HFFc6 (cell line): ENCODE results near the gene NHEJ1. TPM values are rescaled to one million over a fixed set of nuclear protein-coding genes. Genes with fewer than 3 reads are reported as not detected.

ENCODE experiments used
- DNase-seq: peaks from one replicate; pipeline ENCODE4 v3.0.0-alpha.2; 2018
- H3K27ac Mint-ChIP-seq: 2 replicates; pipeline ENCODE4 v1.8.0; 2020; ENCODE audit warnings: mild to moderate bottlenecking, mixed read lengths
- H3K27me3 Mint-ChIP-seq: 2 replicates; pipeline ENCODE4 v1.8.0; 2021; ENCODE audit warnings: mild to moderate bottlenecking, moderate library complexity, mixed read lengths; ENCODE audit not compliant: insufficient read depth
- H3K36me3 Mint-ChIP-seq: 2 replicates; pipeline ENCODE4 v1.8.0; 2021; ENCODE audit warnings: low read depth, mixed read lengths
- H3K4me1 Mint-ChIP-seq: 2 replicates; pipeline ENCODE4 v1.8.0; 2020; ENCODE audit warnings: low read depth, mixed read lengths
- H3K4me3 Mint-ChIP-seq: 2 replicates; pipeline ENCODE4 v1.8.0; 2020; ENCODE audit warnings: mild to moderate bottlenecking, moderate library complexity, mixed read lengths
- H3K9me3 Mint-ChIP-seq: 2 replicates; pipeline ENCODE4 v1.8.0; 2020; ENCODE audit warnings: mild to moderate bottlenecking, mixed read lengths
- total RNA-seq, 6 experiments: library from RNA; stranded (reverse); fragmentation: NEBNext Ultra II Directional; extraction: Animal tissue kit (Norgen Biotek cat#: 25700); gene quantifications; 2 replicates in 1 of 6; 3 replicates in 5 of 6; pipeline ENCODE4 v1.2.3, GENCODE V29; 2021
- TF ChIP-seq, protein P1 (sequence below): fragments of 200-600 bp; sonication (generic); IDR thresholded peaks from 2 replicates; pipeline ENCODE4 v1.5.0; 2021; ENCODE audit warnings: antibody characterized with exemption, mild to moderate bottlenecking

The NHEJ1 gene
- total RNA-seq, 6 experiments from 2014 or later: 12.0 to 16.6 (median 14.1) TPM

GRCh38 chr2:219035942-219036341 lies 124.7 kb downstream of the NHEJ1 start:
- no peak overlapping the region for H3K4me3 Mint-ChIP-seq
- TF ChIP-seq, protein P1, sequence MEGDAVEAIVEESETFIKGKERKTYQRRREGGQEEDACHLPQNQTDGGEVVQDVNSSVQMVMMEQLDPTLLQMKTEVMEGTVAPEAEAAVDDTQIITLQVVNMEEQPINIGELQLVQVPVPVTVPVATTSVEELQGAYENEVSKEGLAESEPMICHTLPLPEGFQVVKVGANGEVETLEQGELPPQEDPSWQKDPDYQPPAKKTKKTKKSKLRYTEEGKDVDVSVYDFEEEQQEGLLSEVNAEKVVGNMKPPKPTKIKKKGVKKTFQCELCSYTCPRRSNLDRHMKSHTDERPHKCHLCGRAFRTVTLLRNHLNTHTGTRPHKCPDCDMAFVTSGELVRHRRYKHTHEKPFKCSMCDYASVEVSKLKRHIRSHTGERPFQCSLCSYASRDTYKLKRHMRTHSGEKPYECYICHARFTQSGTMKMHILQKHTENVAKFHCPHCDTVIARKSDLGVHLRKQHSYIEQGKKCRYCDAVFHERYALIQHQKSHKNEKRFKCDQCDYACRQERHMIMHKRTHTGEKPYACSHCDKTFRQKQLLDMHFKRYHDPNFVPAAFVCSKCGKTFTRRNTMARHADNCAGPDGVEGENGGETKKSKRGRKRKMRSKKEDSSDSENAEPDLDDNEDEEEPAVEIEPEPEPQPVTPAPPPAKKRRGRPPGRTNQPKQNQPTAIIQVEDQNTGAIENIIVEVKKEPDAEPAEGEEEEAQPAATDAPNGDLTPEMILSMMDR: no peak
- H3K36me3 Mint-ChIP-seq: no peaks in the 10 kb centered on the region
- H3K4me1 Mint-ChIP-seq: peaks cover 2% of the 10 kb centered on the region
- H3K27ac Mint-ChIP-seq: no peak overlapping the region
- peaks cover 41% of the 10 kb centered on the region for H3K27me3 Mint-ChIP-seq
- no peaks in the 10 kb centered on the region for H3K9me3 Mint-ChIP-seq
- no peak for DNase-seq

- H3K36me3 Mint-ChIP-seq: no peaks in the 10 kb centered on the region
- H3K4me3 Mint-ChIP-seq: no peak overlapping the region
- no peak for DNase-seq
- peaks cover 35% of the 10 kb centered on the region for H3K27me3 Mint-ChIP-seq
- no peak overlapping the region for H3K27ac Mint-ChIP-seq
- TF ChIP-seq, protein P1: no peak
- no peaks in the 10 kb centered on the region for H3K4me1 Mint-ChIP-seq
- no peaks in the 10 kb centered on the region for H3K9me3 Mint-ChIP-seq
These were observed 125.8 kb downstream of the NHEJ1 start for GRCh38 chr2:219034823-219035222.

GRCh38 chr2:219032051-219032745 lies 128.4 kb downstream of the NHEJ1 start:
- Mint-ChIP-seq H3K36me3 (no peaks in the 10 kb centered on the region), H3K4me1 (no peaks in the 10 kb centered on the region), H3K9me3 (no peaks in the 10 kb centered on the region), H3K27me3 (peaks cover 38% of the 10 kb centered on the region), H3K4me3 (no peak overlapping the region), H3K27ac (no peak overlapping the region)
- no peak for DNase-seq
- TF ChIP-seq, protein P1: no peak

- no peak overlapping the region for H3K27ac Mint-ChIP-seq
- H3K9me3 Mint-ChIP-seq: no peaks in the 10 kb centered on the region
- H3K4me1 Mint-ChIP-seq: no peaks in the 10 kb centered on the region
- no peak overlapping the region for H3K4me3 Mint-ChIP-seq
- no peaks in the 10 kb centered on the region for H3K36me3 Mint-ChIP-seq
- TF ChIP-seq, protein P1: no peak
- H3K27me3 Mint-ChIP-seq: peaks cover 42% of the 10 kb centered on the region
- DNase-seq: no peak
These were observed 129.4 kb downstream of the NHEJ1 start for GRCh38 chr2:219031005-219031738.

DNA sequence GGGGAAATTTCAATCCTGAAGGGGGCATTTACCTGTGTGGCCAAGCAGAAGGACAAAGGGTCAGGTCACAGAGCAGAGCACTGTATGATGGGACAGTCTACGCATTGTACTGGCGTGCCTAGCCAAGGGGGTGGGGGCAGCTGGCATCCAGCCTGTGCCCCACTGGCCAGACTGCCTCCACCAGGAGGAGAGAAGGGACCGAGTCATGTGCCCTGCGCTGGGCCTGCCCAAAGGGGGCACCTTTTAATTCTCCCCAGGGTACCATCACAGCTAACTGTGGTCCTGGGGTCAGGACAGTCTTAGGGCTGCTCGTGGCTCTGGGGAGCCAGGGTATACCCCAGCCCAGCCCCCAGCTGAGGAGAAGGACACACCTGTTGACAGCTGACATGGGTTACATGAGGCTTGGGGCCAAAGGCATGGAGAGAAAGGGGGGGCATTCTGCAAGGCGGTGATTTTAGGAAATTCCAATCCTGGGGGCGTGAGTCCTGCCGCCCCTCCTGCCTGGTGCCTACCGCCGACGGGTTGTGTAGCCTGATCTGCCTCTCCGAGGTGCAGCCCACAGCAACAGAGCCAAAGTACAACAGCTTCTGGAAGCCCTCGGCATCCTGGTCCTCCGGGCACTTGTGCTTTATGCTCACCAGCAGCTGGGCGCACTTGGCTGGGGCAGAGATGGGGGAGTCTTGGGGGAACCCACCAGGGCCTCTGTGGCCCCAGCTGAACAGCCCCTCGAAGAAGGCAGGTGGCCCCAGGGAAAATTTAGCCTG lies 130.3 kb downstream of the NHEJ1 start:
- H3K4me1 Mint-ChIP-seq: no peaks in the 10 kb centered on the region
- H3K9me3 Mint-ChIP-seq: no peaks in the 10 kb centered on the region
- peaks cover 44% of the 10 kb centered on the region for H3K27me3 Mint-ChIP-seq
- H3K36me3 Mint-ChIP-seq: no peaks in the 10 kb centered on the region
- TF ChIP-seq, protein P1: no peak
- H3K4me3 Mint-ChIP-seq: no peak overlapping the region
- no peak for DNase-seq
- no peak overlapping the region for H3K27ac Mint-ChIP-seq
